Gastroesophageal sphincter (tissue), 3 donors: ENCODE results near the gene CLIP2.

Experiments used
- POLR2A ChIP-seq, 2 donors: fragments of 450-650 bp; IDR thresholded peaks; one replicate each; pipeline ENCODE4 v1.6.1; 2017; ENCODE audit warnings: antibody characterized with exemption in 2 of 2, mild to moderate bottlenecking in 2 of 2, moderate library complexity in 1 of 2
- POLR2AphosphoS5 ChIP-seq: sonication (generic); formaldehyde crosslinking; IDR thresholded peaks from one replicate; pipeline ENCODE4 v1.6.1; 2017; ENCODE audit warnings: antibody characterized with exemption
- TF ChIP-seq, protein P1 (sequence below), 4 experiments: fragments of 200-600 bp in 2 of 4; fragments of 450-650 bp in 2 of 4; sonication (generic) in 1 of 4; IDR thresholded peaks; one replicate each; pipeline ENCODE4 v1.5.1; 2017 to 2019; ENCODE audit warnings: antibody characterized with exemption in 4 of 4, mild to moderate bottlenecking in 2 of 4, moderate library complexity in 2 of 4

DNA sequence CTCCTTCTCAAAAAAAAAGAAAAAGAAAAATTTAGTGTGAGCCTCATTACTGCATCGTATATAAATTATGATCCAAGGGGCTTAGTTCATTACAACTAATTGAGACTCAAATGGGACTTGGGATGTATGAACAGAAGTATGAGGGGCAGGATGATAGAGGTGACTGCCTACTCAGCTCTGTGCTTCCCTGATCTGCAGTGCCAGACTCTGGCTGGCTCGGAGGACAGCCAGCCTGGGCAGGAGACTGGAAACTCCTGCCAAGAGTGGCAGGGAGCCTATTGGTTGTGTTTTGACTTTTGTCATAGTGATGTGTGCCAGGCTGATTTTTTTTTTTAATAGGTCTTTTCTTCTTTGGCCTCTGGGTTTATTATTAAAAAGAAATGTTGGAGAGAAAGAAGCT lies 90.7 kb downstream of the CLIP2 start:
- TF ChIP-seq, protein P1, sequence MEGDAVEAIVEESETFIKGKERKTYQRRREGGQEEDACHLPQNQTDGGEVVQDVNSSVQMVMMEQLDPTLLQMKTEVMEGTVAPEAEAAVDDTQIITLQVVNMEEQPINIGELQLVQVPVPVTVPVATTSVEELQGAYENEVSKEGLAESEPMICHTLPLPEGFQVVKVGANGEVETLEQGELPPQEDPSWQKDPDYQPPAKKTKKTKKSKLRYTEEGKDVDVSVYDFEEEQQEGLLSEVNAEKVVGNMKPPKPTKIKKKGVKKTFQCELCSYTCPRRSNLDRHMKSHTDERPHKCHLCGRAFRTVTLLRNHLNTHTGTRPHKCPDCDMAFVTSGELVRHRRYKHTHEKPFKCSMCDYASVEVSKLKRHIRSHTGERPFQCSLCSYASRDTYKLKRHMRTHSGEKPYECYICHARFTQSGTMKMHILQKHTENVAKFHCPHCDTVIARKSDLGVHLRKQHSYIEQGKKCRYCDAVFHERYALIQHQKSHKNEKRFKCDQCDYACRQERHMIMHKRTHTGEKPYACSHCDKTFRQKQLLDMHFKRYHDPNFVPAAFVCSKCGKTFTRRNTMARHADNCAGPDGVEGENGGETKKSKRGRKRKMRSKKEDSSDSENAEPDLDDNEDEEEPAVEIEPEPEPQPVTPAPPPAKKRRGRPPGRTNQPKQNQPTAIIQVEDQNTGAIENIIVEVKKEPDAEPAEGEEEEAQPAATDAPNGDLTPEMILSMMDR (IDR thresholded peaks at IDR 0.05) = no peak
- TF ChIP-seq POLR2AphosphoS5 (no peak), POLR2A (IDR thresholded peaks at IDR 0.05) (no peak)
